Measurements from ENCODE around the gene CCDC149. TPM values are rescaled to one million over a fixed set of nuclear protein-coding genes. Genes with fewer than 3 reads are reported as not detected.

Gene CCDC149
- total and polyA plus RNA-seq, 2 of the 8 experiments (the other 6 are each of a cell fraction or from before 2014, with no cell fraction given): 2.2 to 5.6 TPM

DNA sequence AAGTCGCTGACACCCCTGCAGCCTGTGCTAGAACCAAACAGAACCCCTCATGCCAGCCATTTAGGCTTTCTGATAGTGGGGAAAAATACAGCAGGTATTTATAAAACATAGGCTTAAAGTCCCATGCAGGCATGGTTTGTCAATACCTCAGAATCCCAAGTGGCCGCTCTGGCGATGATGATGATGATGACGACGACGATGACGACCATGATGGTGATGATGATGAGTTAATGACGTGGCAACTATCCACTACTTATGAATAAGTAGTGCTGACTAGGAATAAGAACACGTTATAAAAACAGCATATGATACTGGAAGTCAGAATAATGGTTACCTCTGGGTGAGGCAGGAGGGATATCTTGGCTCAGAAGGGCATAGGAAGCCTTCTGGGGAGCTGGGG lies 18.0 kb downstream of the CCDC149 start (continued):
- TF ChIP-seq NRF1 (IDR thresholded peaks at IDR 0.05; ENCODE audit: low read depth, low read length): no peak
- no peak for TF ChIP-seq SUZ12 (IDR thresholded peaks at IDR 0.05; ENCODE audit: low read length)
- TF ChIP-seq GABPA (IDR thresholded peaks at IDR 0.05; ENCODE audit: borderline replicate concordance, insufficient read depth, low read length): no peak
- no peak for TF ChIP-seq JUN (IDR thresholded peaks at IDR 0.05; ENCODE audit: low read depth, low read length)
- no peak for TF ChIP-seq GTF2F1 (IDR thresholded peaks at IDR 0.05; ENCODE audit: borderline replicate concordance, low read depth, low read length)
- TF ChIP-seq PHF8 (conservative IDR thresholded peaks at IDR 0.05; ENCODE audit: low read depth, low read length): no peak
